Activated CD8-positive, alpha-beta memory T cell treated with anti-CD3 and anti-CD28 coated beads for 36 hours (primary cell): ENCODE results near the gene TFPI. TPM values are rescaled to one million over a fixed set of nuclear protein-coding genes. Genes with fewer than 3 reads are reported as not detected.
"Not testable (repeated sequence)": the region's sequence is repeated elsewhere in the genome, so short reads cannot be mapped to it uniquely, and the experiment has no call there.

Source experiments
- CTCF ChIA-PET: fragments of 350-600 bp; sonication (Branson Sonifier 250); formaldehyde crosslinking; loops from one replicate; lab custom pipeline; 2021; ENCODE audit warnings: antibody characterized with exemption; lab: Charles Lee
- POLR2A ChIA-PET: fragments of 350-600 bp; sonication (Branson Sonifier 250); formaldehyde crosslinking; loops from one replicate; lab custom pipeline; 2021; ENCODE audit warnings: antibody characterized with exemption; lab: Charles Lee
- total RNA-seq, 2 experiments: library from RNA; stranded (reverse); gene quantifications; one replicate each; pipeline ENCODE4 v1.2.3, GENCODE V29; 2021

Gene TFPI
- total RNA-seq, 2 experiments from 2014 or later, result not detected

- ChIA-PET POLR2A (no interaction called here), CTCF (no interaction called here)
Measured at GRCh38 chr2:187511356-187512315, 42.6 kb downstream of the TFPI start.

GRCh38 chr2:187510419-187511355 is 43.5 kb downstream of the TFPI start:
- CTCF ChIA-PET, POLR2A ChIA-PET: not testable (repeated sequence)

- CTCF ChIA-PET, result no interaction called here
- POLR2A ChIA-PET, result no interaction called here
Measured at GRCh38 chr2:187509667-187510417, 44.4 kb downstream of the TFPI start.

GRCh38 chr2:187506416-187506815 is 47.8 kb downstream of the TFPI start:
- POLR2A ChIA-PET, result no interaction called here

GRCh38 chr2:187505065-187505672 is 49.1 kb downstream of the TFPI start:
- CTCF ChIA-PET, result no interaction called here
- POLR2A ChIA-PET, result interaction anchor here (0.5 kb wide), 1 partner anchor 150 kb away, joined by 3 read pairs; no protein-coding TSS in a partner anchor

More at GRCh38 chr2:187506416-187506815, 47.8 kb downstream of the TFPI start:
- CTCF ChIA-PET, result no interaction called here

- ChIA-PET CTCF (no interaction called here), POLR2A (no interaction called here)
Measured at GRCh38 chr2:187504312-187504921, 49.8 kb downstream of the TFPI start.

GRCh38 chr2:187503700-187504099 is 50.5 kb downstream of the TFPI start:
- CTCF ChIA-PET, result no interaction called here
- POLR2A ChIA-PET, result no interaction called here

- ChIA-PET POLR2A (no interaction called here), CTCF (no interaction called here)
Measured at GRCh38 chr2:187502467-187502866, 51.8 kb downstream of the TFPI start.

GRCh38 chr2:187500585-187501359 is 53.5 kb downstream of the TFPI start:
- POLR2A ChIA-PET, result no interaction called here
- CTCF ChIA-PET, result interaction anchor here (1.5 kb wide), 1 partner anchor 81 kb away, joined by 4 read pairs; no protein-coding TSS in a partner anchor

- POLR2A ChIA-PET, result no interaction called here
- CTCF ChIA-PET, result interaction anchor here (1.5 kb wide), 1 partner anchor 82 kb away, joined by 4 read pairs; no protein-coding TSS in a partner anchor
Measured at GRCh38 chr2:187499941-187500532, 54.2 kb downstream of the TFPI start.

GRCh38 chr2:187497858-187498463 is 56.3 kb downstream of the TFPI start:
- POLR2A ChIA-PET, result no interaction called here

GRCh38 chr2:187497140-187497539 is 57.1 kb downstream of the TFPI start:
- ChIA-PET CTCF (no interaction called here), POLR2A (no interaction called here)

More at GRCh38 chr2:187497858-187498463, 56.3 kb downstream of the TFPI start:
- CTCF ChIA-PET, result no interaction called here

- POLR2A ChIA-PET, result no interaction called here
- CTCF ChIA-PET, result no interaction called here
Measured at GRCh38 chr2:187495324-187495723, 58.9 kb downstream of the TFPI start.

GRCh38 chr2:187493877-187494568 is 60.2 kb downstream of the TFPI start:
- ChIA-PET CTCF (no interaction called here), POLR2A (no interaction called here)

GRCh38 chr2:187493180-187493579 is 61.1 kb downstream of the TFPI start:
- CTCF ChIA-PET, result no interaction called here
- POLR2A ChIA-PET, result no interaction called here

GRCh38 chr2:187486241-187486640 is 68.0 kb downstream of the TFPI start:
- ChIA-PET POLR2A (no interaction called here), CTCF (no interaction called here)
